Activated naive CD4-positive, alpha-beta T cell (primary cell): ENCODE measurements around the gene LINC00237.

ENCODE experiments used
- DNase-seq, 4 experiments: peaks; one replicate each; lab custom pipeline; 2025; lab: John Stamatoyannopoulos, UW

Gene LINC00237

DNA sequence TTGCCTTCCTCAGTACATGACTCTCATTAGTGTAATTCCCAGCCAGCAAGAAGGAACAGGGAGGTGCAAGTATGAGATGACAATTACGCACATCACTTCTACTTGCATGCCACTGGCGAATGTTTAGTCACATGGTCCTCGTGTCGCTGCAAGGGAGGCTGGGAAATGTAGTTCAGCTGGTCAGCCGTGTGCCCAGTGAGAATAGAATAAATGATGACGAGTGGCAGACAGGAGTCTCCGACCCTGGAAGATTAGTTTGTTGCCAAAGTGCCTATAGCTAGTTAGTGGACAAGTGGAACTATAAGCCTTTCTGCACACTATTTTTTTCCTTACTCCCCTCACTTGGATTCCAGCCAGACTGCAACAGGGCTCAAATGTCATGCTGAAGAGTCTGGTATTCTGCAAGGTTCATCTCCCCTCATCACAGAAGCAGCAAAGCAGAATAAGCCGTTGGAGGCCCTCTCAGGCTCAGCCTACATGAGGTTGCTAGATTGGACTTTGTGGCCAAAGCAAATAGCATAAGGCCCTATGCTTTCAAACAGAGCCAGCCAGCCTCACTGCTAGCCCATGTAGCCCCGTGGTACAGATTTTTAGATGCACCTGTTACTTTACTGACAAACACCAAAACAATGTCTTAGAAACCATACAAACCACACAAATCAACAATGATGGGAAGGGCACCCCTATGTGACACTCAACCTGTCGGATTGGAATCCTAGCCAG, 9.7 kb downstream of the LINC00237 start:
- no peak for DNase-seq

DNA sequence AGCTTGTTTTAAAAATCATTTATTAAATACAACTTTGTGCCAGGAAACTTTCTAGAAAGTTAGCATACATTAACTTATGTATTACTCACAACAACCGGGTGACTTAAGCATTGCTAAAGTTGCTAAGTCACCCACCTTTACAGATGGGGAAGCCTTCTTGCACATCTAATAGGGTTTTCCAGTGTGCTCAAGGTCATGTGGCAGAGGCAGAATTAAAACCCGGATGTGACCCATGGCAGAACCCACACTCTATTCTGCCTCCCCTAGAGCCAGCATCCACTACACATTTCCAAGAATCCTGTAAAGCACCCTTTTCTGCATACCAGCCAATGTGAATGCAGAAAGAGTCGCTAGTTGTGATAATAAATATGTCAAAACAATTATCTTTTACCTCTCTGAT, 13.4 kb downstream of the LINC00237 start:
- no peak for DNase-seq

- DNase-seq, result no peak
Measured at GRCh38 chr20:21090721-21091120, 15.4 kb downstream of the LINC00237 start.

GRCh38 chr20:21090111-21090618, 16.0 kb downstream of the LINC00237 start:
- no peak for DNase-seq

- no peak for DNase-seq
Measured at GRCh38 chr20:21089391-21089790, 16.8 kb downstream of the LINC00237 start.

DNA sequence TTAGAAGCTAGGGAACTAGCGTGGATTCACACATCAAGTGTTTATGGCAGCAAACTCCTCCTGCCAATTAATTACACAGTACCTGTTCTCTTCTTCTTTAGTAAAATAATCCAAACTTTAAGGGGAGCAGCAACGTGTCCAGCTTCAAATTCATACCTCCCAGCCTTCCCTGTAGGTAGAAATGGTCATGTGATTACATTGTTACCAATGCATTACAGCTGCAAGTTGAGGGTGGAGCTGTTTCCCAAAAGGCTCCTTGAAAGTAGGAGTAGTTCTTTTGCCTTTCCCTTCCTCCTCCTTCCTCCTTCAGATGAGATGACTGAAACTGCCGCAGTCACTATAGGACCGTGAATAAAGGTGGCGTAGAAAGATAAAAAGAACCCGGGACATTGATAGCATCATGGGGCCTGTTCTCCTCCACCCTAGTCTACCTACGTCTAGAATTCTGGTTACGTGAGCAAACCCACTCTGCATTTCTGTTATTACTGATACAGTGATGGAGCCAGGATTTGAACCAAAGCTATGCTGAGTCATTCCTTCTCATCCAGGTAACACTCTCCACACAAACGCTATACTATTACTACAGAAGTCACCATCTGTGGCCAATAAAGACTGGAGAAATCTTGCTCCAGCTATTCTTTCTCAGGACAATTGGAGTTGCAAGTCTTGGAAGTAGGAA, 18.2 kb downstream of the LINC00237 start:
- DNase-seq, result no peak

GRCh38 chr20:21083825-21084325, 22.3 kb downstream of the LINC00237 start:
- DNase-seq, result no peak

DNA sequence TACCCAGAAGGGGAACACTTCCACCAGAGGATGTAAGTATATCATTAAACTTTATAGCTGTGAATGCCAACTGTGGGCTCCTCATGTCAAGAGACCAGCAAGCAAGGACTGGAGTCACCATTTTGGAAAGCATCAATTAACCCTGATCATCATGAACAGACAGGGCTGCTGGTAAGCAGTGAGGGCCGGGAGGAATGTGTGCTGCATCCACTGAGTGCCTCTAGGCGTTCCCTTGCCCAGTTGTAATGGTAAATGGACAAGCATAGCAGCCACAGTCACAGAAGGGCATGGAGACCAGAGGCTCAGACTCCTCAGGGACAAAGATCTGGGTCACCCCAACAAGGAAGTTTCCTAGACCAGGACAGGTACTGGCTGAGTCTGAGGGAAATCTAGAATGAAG, 23.6 kb downstream of the LINC00237 start:
- no peak for DNase-seq

- no peak for DNase-seq
Measured at GRCh38 chr20:21077809-21078345, 28.3 kb downstream of the LINC00237 start.

DNA sequence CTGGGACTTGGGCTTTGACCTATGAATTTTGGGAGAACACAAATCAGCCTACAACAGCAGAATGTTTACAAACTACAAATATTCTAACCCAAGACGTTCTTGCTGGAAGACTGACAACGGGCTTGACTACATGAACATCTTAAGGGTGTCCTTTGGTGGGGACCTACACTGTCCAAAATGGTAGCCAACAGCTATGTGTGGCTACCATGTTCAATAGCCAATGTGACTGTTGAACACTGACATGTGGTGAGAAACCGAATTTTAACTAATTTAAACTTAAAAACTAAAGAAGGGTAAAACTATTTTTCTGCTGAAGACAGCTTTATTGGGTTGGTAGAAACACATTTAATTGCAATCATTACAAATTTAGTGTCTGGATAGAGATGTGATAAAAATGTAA, 30.1 kb downstream of the LINC00237 start:
- no peak for DNase-seq

- no peak for DNase-seq
Measured at GRCh38 chr20:21075471-21075870, 30.7 kb downstream of the LINC00237 start.

DNA sequence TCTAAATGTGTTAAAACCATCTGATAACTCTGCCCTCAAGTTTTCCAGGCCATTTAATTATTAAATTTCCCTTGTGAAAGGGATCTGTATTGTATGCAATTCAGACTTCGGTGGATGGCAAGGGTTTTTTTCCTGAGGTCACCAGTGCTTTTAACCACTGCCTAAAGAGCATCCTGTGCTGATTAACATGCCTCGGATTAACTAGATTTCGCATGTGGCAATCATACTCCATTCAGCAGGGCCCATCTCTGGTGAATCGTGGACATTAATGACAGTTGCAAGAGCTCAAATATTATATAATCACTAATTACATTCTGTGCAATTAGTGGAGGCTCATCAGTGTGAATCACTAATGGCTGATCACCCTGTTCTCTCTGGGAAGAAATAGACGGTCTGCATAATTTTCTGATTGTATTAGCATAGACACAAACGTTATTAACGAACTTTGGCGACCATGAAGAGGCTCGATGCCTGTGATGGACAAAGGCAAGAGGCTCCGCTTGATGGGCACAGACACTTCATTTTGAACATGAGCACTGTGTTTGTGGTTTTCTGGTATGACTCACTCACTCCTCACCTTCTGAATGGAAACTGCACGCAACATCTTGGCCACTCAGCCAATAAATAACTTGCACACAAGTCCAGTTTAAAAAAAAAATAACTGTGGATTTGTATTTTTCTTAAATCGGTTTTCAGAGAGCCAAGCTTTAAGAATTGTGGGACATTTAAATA, 31.4 kb downstream of the LINC00237 start:
- DNase-seq, result no peak

GRCh38 chr20:21067255-21067654, 38.9 kb downstream of the LINC00237 start:
- no peak for DNase-seq

GRCh38 chr20:21064924-21065323, 41.2 kb downstream of the LINC00237 start:
- DNase-seq, result no peak

- DNase-seq, result no peak
Measured at GRCh38 chr20:21063276-21063675, 42.9 kb downstream of the LINC00237 start.

- no peak for DNase-seq
Measured at GRCh38 chr20:21053002-21053762, 53.0 kb downstream of the LINC00237 start.

- DNase-seq, result no peak
Measured at GRCh38 chr20:21052686-21053001, 53.5 kb downstream of the LINC00237 start.

GRCh38 chr20:21052241-21052640, 53.9 kb downstream of the LINC00237 start:
- no peak for DNase-seq

GRCh38 chr20:21050710-21051109, 55.4 kb downstream of the LINC00237 start:
- no peak for DNase-seq

- no peak for DNase-seq
Measured at GRCh38 chr20:21049305-21049828, 56.8 kb downstream of the LINC00237 start.

GRCh38 chr20:21048841-21049273, 57.3 kb downstream of the LINC00237 start:
- DNase-seq, result peak in 2 of 4 experiments; percentile 15 to 16
